HepG2 (cell line): ENCODE measurements around the gene UCHL3. TPM values are rescaled to one million over a fixed set of nuclear protein-coding genes. Genes with fewer than 3 reads are reported as not detected.

ENCODE experiments used
- ARID2 ChIP-seq: sonication (generic); formaldehyde crosslinking; IDR thresholded peaks from 2 replicates; pipeline ENCODE4 v1.8.1; 2022; ENCODE audit warnings: mild to moderate bottlenecking, missing genetic modification reagents, borderline replicate concordance
- CCAR2 ChIP-seq: fragments of 200-400 bp; formaldehyde crosslinking; optimal IDR thresholded peaks from 2 replicates; pipeline ENCODE3; 2018; ENCODE audit warnings: low read depth, mild to moderate bottlenecking, low read length, moderate library complexity
- EP300 ChIP-seq, 3 experiments: sonication (generic) in 1 of 3; formaldehyde crosslinking in 1 of 3; IDR thresholded peaks; 2 replicates each; pipeline versions ENCODE4 v1.5.1 to v1.6.1; 2011 to 2020; ENCODE audit warnings: low read depth in 2 of 3, low read length in 2 of 3, borderline replicate concordance in 1 of 3, improper control_type of control experiment in 1 of 3, mild to moderate bottlenecking in 1 of 3, missing genetic modification reagents in 1 of 3, moderate library complexity in 1 of 3
- FLYWCH1 ChIP-seq: sonication (generic); formaldehyde crosslinking; IDR thresholded peaks from 2 replicates; pipeline ENCODE4 v1.8.1; 2023; ENCODE audit warnings: mild to moderate bottlenecking, missing genetic modification reagents
- FOXJ3 ChIP-seq: sonication (generic); formaldehyde crosslinking; IDR thresholded peaks from 2 replicates; pipeline ENCODE4 v1.4.0; 2020; ENCODE audit warnings: missing genetic modification reagents, mild to moderate bottlenecking, borderline replicate concordance
- GATAD2A ChIP-seq: IDR thresholded peaks from 2 replicates; pipeline ENCODE4 v1.6.1; 2016
- GMEB2 ChIP-seq: IDR thresholded peaks from 2 replicates; pipeline ENCODE4 v1.6.1; 2016; ENCODE audit warnings: missing biosample characterization, missing genetic modification reagents, low read depth
- HOXA9 ChIP-seq: sonication (generic); formaldehyde crosslinking; IDR thresholded peaks from 2 replicates; pipeline ENCODE4 v1.8.1; 2022; ENCODE audit warnings: missing genetic modification reagents, mild to moderate bottlenecking, moderate library complexity, borderline replicate concordance
- MTF1 ChIP-seq: sonication (generic); formaldehyde crosslinking; IDR thresholded peaks from 2 replicates; pipeline ENCODE4 v1.5.0; 2020; ENCODE audit warnings: missing genetic modification reagents
- POLR2A ChIP-seq, 2 experiments: IDR thresholded peaks; 2 replicates each; pipeline ENCODE4 v1.6.1; 2011; ENCODE audit warnings: low read depth in 2 of 2, low read length in 2 of 2, mild to moderate bottlenecking in 1 of 2, moderate library complexity in 1 of 2; ENCODE audit not compliant: insufficient read depth in 1 of 2
- RARA ChIP-seq: IDR thresholded peaks from 2 replicates; pipeline ENCODE4 v1.6.1; 2016; ENCODE audit warnings: missing genetic modification reagents, missing compliant biosample characterization
- SKIL ChIP-seq: sonication (generic); formaldehyde crosslinking; IDR thresholded peaks from 2 replicates; pipeline ENCODE4 v1.8.0; 2022; ENCODE audit warnings: missing genetic modification reagents, mild to moderate bottlenecking, moderate library complexity, borderline replicate concordance
- ZFP90 ChIP-seq: sonication (generic); formaldehyde crosslinking; IDR thresholded peaks from 2 replicates; pipeline ENCODE4 v1.8.0; 2022; ENCODE audit warnings: missing genetic modification reagents, mild to moderate bottlenecking, inconsistent platforms, borderline replicate concordance
- ZNF230 ChIP-seq: sonication (generic); formaldehyde crosslinking; IDR thresholded peaks from 2 replicates; pipeline ENCODE4 v1.4.0; 2020; ENCODE audit warnings: mild to moderate bottlenecking, missing genetic modification reagents
- ZNF264 ChIP-seq: sonication (generic); formaldehyde crosslinking; IDR thresholded peaks from 2 replicates; pipeline ENCODE4 v1.4.0; 2020; ENCODE audit warnings: missing genetic modification reagents
- ZNF337 ChIP-seq: sonication (generic); formaldehyde crosslinking; IDR thresholded peaks from 2 replicates; pipeline ENCODE4 v1.5.1; 2020; ENCODE audit warnings: missing genetic modification reagents, low read depth, mild to moderate bottlenecking, borderline replicate concordance
- ZNF354B ChIP-seq: sonication (generic); formaldehyde crosslinking; IDR thresholded peaks from 2 replicates; pipeline ENCODE4 v1.8.0; 2022; ENCODE audit warnings: mild to moderate bottlenecking, missing genetic modification reagents
- ZNF768 ChIP-seq: sonication (generic); formaldehyde crosslinking; IDR thresholded peaks from 2 replicates; pipeline ENCODE4 v1.4.0; 2020; ENCODE audit warnings: missing genetic modification reagents
- ZNF83 ChIP-seq: sonication (generic); formaldehyde crosslinking; IDR thresholded peaks from 2 replicates; pipeline ENCODE4 v1.4.0; 2020; ENCODE audit warnings: missing genetic modification reagents, mild to moderate bottlenecking, borderline replicate concordance
- polyA plus RNA-seq, 8 experiments: library from polyadenylated mRNA; depleted of rRNA in 3 of 8; stranded (reverse) in 7 of 8; unstranded in 1 of 8; fragments of >200 nt; fragmentation: Illumina TruSeq in 4 of 8; extraction: Trizol in 4 of 8; gene quantifications; 2 replicates each; pipeline versions ENCODE4 v1.2.1 to v1.2.3, GENCODE V29; 2011 to 2016; ENCODE audit warnings: low read depth in 4 of 8, missing spikeins in 1 of 8, mixed read lengths in 1 of 8; ENCODE audit not compliant: insufficient read depth in 1 of 8
- total RNA-seq, 5 experiments: library from RNA; depleted of rRNA; stranded (reverse); fragments of >200 nt; fragmentation: Illumina TruSeq; extraction: Trizol; gene quantifications; 2 replicates each; pipeline ENCODE4 v1.2.3, GENCODE V29; 2016; ENCODE audit warnings: low read depth in 1 of 5
- TF ChIP-seq, protein P1 (sequence below): sonication (generic); formaldehyde crosslinking; IDR thresholded peaks from 2 replicates; pipeline ENCODE4 v1.4.0; 2020; ENCODE audit warnings: mild to moderate bottlenecking, missing genetic modification reagents

UCHL3 gene
- total and polyA plus RNA-seq, 2 of the 13 experiments (the other 11 are each of a cell fraction or from before 2014, with no cell fraction given) = 36.2 to 93.3 TPM

DNA sequence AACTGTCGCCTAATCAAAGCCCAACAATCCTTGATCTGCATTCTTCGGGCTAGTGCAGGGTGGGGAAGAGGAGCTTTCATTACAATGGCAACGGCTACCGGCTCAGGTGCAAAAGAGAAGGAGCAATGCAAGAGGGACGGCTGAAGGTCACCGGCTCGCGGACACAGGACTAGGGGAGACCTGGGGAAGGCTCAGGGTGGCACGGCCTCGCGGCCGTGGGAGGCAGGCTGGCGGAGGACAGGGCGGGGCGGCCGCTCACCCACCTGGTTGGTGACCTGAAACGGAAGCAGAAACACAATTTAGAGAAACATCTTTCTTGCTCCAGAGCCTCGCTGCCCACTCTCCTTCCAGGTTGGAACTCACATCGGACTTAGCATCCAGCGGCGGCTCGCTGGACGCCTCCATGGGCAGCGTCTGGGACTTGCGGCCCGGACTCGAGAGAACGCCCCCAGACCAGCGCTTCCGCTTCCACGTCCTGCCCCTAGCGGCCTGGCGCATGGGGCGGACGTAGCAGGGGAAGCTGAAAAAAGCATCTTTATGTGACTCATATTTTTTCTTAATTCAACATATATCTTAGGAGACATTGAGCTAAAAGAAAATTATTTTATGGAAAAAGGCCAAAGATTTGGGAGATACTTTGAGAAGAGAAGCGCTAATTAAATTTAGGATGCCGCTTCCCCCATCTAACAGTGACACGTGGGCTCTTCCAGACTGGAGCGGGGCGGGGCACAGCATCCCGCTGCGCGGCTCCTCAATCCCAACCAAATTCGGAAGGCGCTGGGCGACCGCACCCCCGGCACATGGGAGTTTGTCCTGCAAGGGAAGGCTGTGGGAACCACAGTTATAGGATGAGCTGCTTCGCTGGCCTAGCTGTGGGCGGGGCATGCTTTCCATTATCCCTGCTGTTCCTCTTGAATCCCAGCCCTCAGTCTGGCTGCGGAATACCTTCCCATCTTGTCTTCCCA, 11.9 kb upstream of the UCHL3 start, which contains the start of gene COMMD6 (continued):
- TF ChIP-seq GMEB2 (CRISPR knock-in tag) (peak; percentile 29; the same call in 1 of the 2 replicates), ZNF83 (CRISPR knock-in tag) (no peak), ZNF264 (CRISPR knock-in tag) (peak; percentile 53; the same call in 1 of the 2 replicates), FLYWCH1 (CRISPR knock-in tag) (no peak), MTF1 (no peak), POLR2A (IDR thresholded peaks at IDR 0.05; ENCODE audit: insufficient read depth in 1 of 2, low read depth in 2 of 2, low read length in 2 of 2) (peak; percentile 89 to 95), RARA (CRISPR knock-in tag) (no peak), ZNF337 (CRISPR knock-in tag) (no peak), FOXJ3 (peak; percentile 30; the same call in 1 of the 2 replicates), HOXA9 (CRISPR knock-in tag) (no peak), ARID2 (CRISPR knock-in tag) (no peak), EP300 (IDR thresholded peaks at IDR 0.05; ENCODE audit: low read depth in 2 of 2, low read length in 2 of 2) (no peak), EP300 (CRISPR knock-in tag; IDR thresholded peaks at IDR 0.05; ENCODE audit: borderline replicate concordance) (peak; percentile 42; the same call in 1 of the 2 replicates), ZFP90 (CRISPR knock-in tag) (peak; percentile 70; the same call in 1 of the 2 replicates), ZNF230 (CRISPR knock-in tag) (peak; percentile 74; the same call in 1 of the 2 replicates), SKIL (CRISPR knock-in tag) (no peak), ZNF354B (no peak), ZNF768 (CRISPR knock-in tag) (peak; percentile 19; the same call in 1 of the 2 replicates), GATAD2A (CRISPR knock-in tag) (peak; percentile 57; the same call in 1 of the 2 replicates), CCAR2 (no peak)
- TF ChIP-seq, protein P1, sequence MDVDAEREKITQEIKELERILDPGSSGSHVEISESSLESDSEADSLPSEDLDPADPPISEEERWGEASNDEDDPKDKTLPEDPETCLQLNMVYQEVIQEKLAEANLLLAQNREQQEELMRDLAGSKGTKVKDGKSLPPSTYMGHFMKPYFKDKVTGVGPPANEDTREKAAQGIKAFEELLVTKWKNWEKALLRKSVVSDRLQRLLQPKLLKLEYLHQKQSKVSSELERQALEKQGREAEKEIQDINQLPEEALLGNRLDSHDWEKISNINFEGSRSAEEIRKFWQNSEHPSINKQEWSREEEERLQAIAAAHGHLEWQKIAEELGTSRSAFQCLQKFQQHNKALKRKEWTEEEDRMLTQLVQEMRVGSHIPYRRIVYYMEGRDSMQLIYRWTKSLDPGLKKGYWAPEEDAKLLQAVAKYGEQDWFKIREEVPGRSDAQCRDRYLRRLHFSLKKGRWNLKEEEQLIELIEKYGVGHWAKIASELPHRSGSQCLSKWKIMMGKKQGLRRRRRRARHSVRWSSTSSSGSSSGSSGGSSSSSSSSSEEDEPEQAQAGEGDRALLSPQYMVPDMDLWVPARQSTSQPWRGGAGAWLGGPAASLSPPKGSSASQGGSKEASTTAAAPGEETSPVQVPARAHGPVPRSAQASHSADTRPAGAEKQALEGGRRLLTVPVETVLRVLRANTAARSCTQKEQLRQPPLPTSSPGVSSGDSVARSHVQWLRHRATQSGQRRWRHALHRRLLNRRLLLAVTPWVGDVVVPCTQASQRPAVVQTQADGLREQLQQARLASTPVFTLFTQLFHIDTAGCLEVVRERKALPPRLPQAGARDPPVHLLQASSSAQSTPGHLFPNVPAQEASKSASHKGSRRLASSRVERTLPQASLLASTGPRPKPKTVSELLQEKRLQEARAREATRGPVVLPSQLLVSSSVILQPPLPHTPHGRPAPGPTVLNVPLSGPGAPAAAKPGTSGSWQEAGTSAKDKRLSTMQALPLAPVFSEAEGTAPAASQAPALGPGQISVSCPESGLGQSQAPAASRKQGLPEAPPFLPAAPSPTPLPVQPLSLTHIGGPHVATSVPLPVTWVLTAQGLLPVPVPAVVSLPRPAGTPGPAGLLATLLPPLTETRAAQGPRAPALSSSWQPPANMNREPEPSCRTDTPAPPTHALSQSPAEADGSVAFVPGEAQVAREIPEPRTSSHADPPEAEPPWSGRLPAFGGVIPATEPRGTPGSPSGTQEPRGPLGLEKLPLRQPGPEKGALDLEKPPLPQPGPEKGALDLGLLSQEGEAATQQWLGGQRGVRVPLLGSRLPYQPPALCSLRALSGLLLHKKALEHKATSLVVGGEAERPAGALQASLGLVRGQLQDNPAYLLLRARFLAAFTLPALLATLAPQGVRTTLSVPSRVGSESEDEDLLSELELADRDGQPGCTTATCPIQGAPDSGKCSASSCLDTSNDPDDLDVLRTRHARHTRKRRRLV = 0 out of 2 replicates have a peak, but pooled peaks have one; percentile 59
